GM21526 (cell line): ENCODE data around the gene TIMM44.
"Not testable (repeated sequence)": the region's sequence is repeated elsewhere in the genome, so short reads cannot be mapped to it uniquely, and the experiment has no call there.

ENCODE experiments used
- ATAC-seq: cut with Tn5 transposase; IDR thresholded peaks from one replicate; pipeline ENCODE4 v1.9.1; 2021; ENCODE audit warnings: moderate library complexity; ENCODE audit not compliant: unreplicated experiment, low FRiP score

The TIMM44 gene

GRCh38 chr19:7953576-7953975 lies 10.1 kb upstream of the TIMM44 start:
- ATAC-seq, result no peak

GRCh38 chr19:7953060-7953459 lies 9.6 kb upstream of the TIMM44 start:
- no peak for ATAC-seq

- ATAC-seq, result no peak
These were observed 4.5 kb upstream of the TIMM44 start for GRCh38 chr19:7947939-7948338.

GRCh38 chr19:7944177-7944761 lies 803 bp upstream of the TIMM44 start:
- ATAC-seq, result peak; percentile 27

- ATAC-seq, result no peak
These were observed 454 bp downstream of the TIMM44 start for GRCh38 chr19:7942981-7943443.

- ATAC-seq, result no peak
These were observed 1.4 kb downstream of the TIMM44 start for GRCh38 chr19:7941895-7942596.

- no peak for ATAC-seq
These were observed 2.6 kb downstream of the TIMM44 start for GRCh38 chr19:7940841-7941240.

GRCh38 chr19:7934766-7935165 lies 8.7 kb downstream of the TIMM44 start:
- ATAC-seq, result no peak

GRCh38 chr19:7933828-7934725 lies 9.4 kb downstream of the TIMM44 start:
- ATAC-seq, result no peak

GRCh38 chr19:7933411-7933810 lies 10.1 kb downstream of the TIMM44 start:
- no peak for ATAC-seq

GRCh38 chr19:7932930-7933300 lies 10.6 kb downstream of the TIMM44 start:
- no peak for ATAC-seq

- no peak for ATAC-seq
These were observed 11.1 kb downstream of the TIMM44 start for GRCh38 chr19:7932276-7932929.

GRCh38 chr19:7931221-7932061 lies 12.0 kb downstream of the TIMM44 start:
- no peak for ATAC-seq

- ATAC-seq, result no peak
These were observed 12.7 kb downstream of the TIMM44 start for GRCh38 chr19:7930765-7931164.

GRCh38 chr19:7930030-7930429 lies 13.4 kb downstream of the TIMM44 start:
- not testable (repeated sequence) for ATAC-seq

- no peak for ATAC-seq
These were observed 14.4 kb downstream of the TIMM44 start for GRCh38 chr19:7928741-7929701.

- ATAC-seq, result no peak
These were observed 15.1 kb downstream of the TIMM44 start for GRCh38 chr19:7928334-7928706.

GRCh38 chr19:7927605-7928333 lies 15.7 kb downstream of the TIMM44 start:
- no peak for ATAC-seq
